ES-I3 (cell line): ENCODE results near the gene GALNT6.

Experiments
- H3K36me3 ChIP-seq: 2 replicates; pipeline ENCODE4 v1.6.1; 2013; ENCODE audit warnings: mild to moderate bottlenecking, low read length, control low read depth, moderate library complexity; ENCODE audit not compliant: insufficient read depth
- H3K4me1 ChIP-seq: 2 replicates; pipeline ENCODE4 v1.6.1; 2013; ENCODE audit warnings: mild to moderate bottlenecking, control low read depth, low read length; ENCODE audit not compliant: insufficient read depth
- H3K9ac ChIP-seq: 2 replicates; pipeline ENCODE4 v1.6.1; 2013; ENCODE audit warnings: low read depth, mild to moderate bottlenecking, low read length, moderate library complexity
- H3K9me3 ChIP-seq: 2 replicates; pipeline ENCODE4 v1.6.1; 2013; ENCODE audit warnings: mild to moderate bottlenecking, low read length, moderate library complexity; ENCODE audit not compliant: control insufficient read depth, insufficient read depth

The GALNT6 gene

DNA sequence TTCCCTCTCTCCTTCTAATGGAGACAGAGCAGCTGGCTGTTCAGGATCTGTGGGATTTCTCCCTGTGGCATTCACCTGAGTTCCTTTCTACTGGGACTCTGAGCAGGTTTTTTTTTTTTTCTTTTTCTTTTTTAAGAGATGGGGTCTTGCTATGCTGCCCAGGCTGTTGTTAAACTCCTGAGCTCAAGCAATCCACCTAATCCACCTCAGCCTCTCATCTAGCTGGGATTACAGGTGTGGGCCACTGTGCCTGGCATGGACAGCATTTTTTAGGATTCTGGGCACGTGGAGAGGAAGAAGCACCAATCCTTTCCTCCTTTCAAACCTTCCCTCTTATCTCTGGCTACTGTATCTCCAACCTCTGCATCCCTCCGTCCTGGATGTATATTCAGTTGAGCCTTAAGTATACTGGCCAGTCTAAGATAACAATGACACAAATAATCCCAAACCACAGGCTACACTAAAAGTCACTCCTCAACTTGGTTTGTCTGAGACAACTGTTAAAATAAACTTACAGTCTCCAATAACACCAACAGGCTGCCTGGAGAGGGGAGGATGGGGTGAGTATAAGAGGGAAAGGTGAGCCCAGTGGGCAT lies 28.4 kb downstream of the GALNT6 start:
- H3K9ac ChIP-seq: no peak overlapping the region
- H3K36me3 ChIP-seq: no peaks in the 10 kb centered on the region; the same call in none of the 2 replicates
- H3K9me3 ChIP-seq: no peaks in the 10 kb centered on the region
- no peaks in the 10 kb centered on the region for H3K4me1 ChIP-seq

DNA sequence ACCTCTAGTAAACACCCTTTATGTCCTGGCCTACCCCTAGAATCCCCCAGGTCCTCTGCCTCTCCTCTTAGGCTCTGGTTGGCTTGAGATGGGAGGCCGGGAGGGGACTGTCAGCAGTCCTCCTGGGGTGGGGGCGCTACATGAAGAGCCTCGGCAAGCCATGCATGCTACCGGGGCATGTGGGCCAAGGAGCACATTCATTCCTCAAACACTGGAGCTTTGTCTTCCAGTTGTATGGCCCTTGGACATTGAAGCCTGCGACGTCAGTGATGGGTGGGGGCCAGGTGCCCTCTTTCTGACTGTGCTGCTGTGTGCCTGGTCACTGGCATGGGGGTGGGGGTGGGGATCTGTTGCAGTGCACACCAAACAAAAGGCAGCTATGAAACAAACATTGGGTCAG lies 28.9 kb downstream of the GALNT6 start:
- H3K36me3 ChIP-seq: peaks cover 1% of the 10 kb centered on the region
- no peaks in the 10 kb centered on the region for H3K9me3 ChIP-seq
- H3K4me1 ChIP-seq: no peaks in the 10 kb centered on the region
- no peak overlapping the region for H3K9ac ChIP-seq

DNA sequence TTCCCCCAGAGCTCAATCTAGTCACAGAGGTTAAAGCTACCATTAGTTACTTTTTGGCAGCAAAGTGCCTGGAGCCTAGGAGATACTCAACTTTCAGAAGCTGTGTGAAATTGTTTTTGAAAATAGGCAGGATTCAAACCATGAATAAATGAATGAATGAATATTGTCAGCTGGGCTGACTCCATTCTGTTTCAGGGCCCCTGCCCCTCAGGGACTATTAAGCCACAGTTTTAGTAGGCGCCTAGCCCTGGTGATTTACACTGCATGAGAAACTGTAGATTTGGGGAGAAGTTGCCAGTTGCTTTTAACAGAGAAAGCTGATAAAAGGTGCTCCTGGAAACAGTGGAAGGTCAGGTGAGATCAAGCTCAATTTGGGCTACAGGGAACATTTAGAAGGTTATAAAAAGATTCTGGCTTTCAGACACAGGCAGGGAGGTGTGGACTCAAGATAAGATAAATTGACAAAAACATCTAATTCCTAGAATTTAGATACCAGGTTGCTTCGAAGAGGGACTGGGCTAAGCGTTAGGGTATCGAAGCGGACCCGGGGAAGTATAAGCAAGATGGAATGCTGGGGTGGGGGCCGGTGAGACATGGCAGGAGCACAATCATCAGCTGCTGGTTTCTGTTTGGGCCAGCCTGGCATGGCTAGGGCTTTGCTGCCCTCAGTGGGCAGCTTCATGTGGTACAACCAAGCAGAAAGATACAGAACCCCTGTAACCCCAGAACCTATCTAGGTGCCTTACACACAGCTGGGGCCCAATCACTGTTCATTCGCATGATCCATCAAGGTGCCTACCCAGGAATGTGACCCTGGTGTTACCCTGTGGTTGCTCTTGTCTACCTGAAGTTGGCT lies 29.8 kb downstream of the GALNT6 start:
- Histone ChIP-seq H3K36me3 (peaks cover 4% of the 10 kb centered on the region), H3K9ac (no peak overlapping the region), H3K4me1 (no peaks in the 10 kb centered on the region), H3K9me3 (no peaks in the 10 kb centered on the region)

DNA sequence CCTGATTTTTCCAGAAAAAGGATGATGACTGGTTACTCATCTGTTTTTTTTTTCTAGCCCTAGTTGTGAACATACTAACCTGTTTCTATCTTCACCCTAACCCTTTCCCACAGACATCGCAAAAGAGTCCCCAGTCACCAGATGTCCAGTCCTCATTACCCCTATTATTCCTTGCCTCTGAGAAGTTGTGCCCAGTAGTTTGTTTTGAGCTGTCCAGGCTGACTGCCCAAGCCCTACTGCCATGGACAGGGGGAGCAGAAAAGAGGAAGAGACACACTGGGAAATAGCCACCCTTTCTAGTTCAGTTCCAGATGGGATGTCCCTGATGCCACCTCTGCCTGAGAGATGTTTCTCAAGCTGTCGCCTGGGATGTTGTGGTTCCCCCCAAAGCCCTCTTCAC lies 30.9 kb downstream of the GALNT6 start:
- no peaks in the 10 kb centered on the region for H3K4me1 ChIP-seq
- H3K36me3 ChIP-seq: peaks cover 4% of the 10 kb centered on the region
- H3K9ac ChIP-seq: no peak overlapping the region
- no peaks in the 10 kb centered on the region for H3K9me3 ChIP-seq

DNA sequence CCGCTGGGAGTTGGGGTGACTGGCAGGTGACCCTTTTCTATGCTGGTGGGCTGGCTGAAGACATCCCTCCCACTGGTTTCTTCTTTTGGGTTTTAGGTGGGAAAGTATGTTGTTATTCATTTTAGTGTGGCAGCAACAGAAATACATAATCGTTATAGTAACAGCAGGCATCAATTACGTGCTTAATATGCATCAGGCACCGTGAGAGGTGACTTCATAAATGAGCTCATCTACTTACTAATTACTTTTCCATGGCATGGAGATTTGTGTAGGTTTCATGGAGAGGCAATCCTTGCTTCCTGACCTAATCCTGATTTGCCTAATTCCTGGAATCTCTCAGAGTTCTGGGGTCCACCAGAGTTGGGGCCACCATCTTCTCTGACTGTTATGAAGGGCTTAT lies 31.4 kb downstream of the GALNT6 start:
- H3K9ac ChIP-seq: no peak overlapping the region
- peaks cover 4% of the 10 kb centered on the region for H3K36me3 ChIP-seq
- H3K9me3 ChIP-seq: no peaks in the 10 kb centered on the region
- H3K4me1 ChIP-seq: no peaks in the 10 kb centered on the region

DNA sequence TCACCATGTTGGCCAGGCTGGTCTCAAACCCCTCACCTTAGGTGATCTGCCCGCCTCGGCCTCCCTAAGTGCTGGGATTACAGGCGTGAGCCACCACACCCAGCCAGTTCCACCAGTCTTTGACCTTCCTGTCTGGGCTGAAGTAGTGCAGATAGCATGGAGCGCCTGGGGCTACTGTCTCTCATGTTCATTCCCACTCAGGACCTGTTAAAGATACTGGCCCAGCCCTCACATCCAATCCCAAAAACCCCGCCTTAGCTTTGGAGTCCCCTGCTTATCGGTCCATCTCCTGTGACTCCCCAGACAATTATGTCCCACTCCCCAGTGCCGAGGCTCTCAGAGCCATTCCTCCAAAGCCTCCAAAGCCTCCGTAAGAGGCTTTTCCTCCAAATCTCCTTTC lies 32.7 kb downstream of the GALNT6 start:
- Histone ChIP-seq H3K36me3 (peaks cover 4% of the 10 kb centered on the region), H3K9me3 (no peaks in the 10 kb centered on the region), H3K4me1 (no peaks in the 10 kb centered on the region), H3K9ac (no peak overlapping the region)

DNA sequence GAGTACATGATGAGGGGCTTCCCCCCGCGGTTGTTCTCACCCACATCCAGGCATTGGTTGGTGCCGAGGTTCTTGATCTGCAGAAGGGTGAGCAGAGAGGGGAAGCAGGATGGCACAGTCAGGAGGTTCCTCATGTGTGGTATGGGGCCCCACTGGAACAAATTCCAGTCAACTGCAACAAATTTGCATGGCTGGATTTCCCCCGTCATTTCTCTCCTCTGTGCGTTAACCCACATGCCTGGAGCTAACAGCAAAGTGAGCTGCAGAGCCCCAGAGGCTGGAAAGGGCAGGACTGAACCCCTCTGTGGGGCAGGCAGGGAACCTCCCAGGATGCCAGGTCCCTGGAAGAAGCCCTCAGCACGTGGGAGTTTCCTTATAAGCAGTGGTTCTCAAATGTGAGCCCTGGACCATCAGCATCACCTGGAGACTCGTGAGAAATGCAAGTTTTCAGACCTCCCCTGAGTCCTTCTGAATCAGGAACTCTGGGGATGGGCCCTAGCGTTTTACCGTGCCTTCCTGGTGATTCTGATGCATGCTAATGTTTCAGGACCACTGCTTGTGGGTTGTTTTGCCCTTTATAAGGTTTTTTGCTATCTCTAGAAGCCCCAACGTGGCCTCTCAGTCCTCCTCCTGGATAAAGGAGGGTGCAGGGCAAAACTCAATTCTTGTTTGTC lies 33.7 kb downstream of the GALNT6 start:
- Histone ChIP-seq H3K36me3 (peaks cover 4% of the 10 kb centered on the region), H3K9ac (no peak overlapping the region), H3K4me1 (no peaks in the 10 kb centered on the region), H3K9me3 (no peaks in the 10 kb centered on the region)

DNA sequence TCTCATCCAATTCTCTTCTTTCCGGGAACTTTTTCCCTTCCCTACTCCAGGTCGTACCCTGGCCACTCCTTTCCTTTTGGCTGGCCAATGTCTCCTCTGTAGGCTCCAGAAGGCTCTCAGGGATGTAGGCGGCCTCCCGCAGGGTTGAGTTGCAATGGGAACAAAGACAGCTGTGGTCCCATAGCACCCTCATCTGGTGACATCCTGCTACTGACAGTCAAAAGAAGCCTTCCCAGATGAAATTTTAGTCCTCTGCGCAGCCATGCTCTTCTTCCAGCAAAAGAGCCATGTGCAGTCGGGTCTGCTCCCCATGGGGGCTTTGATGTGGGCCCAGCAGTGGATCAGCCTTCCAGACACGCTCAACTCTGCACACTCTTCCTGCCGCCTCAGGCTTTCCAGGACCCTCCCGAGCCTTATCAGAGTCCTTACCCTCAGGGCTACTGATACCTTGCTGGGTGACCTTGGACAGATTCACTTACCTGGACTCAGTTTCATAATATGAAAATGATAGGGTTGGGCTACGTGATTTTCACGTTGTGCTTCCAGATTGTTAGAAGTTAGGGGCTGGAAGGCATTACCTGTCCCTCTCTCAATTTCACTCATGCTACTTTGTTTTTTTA lies 39.2 kb downstream of the GALNT6 start:
- H3K9me3 ChIP-seq: no peaks in the 10 kb centered on the region
- H3K36me3 ChIP-seq: no peaks in the 10 kb centered on the region; the same call in 1 of the 2 replicates
- peaks cover 6% of the 10 kb centered on the region for H3K4me1 ChIP-seq
- no peak overlapping the region for H3K9ac ChIP-seq

DNA sequence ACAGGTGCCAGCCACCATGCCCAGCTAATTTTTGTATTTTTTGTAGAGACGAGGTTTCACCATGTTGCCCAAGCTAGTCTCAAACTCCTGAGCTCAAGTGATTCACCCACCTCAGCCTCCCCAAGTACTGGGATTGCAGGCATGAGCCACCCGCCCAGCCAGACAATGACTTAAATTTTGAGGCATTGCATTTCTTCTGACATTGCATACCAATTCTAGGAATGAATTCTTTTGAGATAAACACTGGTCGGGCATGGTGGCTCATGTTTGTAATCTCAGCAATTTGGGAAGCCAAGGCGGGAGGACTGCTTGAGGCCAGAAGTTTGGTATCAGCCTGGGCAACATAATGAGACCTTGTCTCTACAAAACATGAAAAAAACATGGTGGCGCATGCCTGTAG lies 42.2 kb downstream of the GALNT6 start:
- H3K4me1 ChIP-seq: peaks cover 19% of the 10 kb centered on the region
- no peaks in the 10 kb centered on the region for H3K36me3 ChIP-seq
- H3K9ac ChIP-seq: no peak overlapping the region
- no peaks in the 10 kb centered on the region for H3K9me3 ChIP-seq

DNA sequence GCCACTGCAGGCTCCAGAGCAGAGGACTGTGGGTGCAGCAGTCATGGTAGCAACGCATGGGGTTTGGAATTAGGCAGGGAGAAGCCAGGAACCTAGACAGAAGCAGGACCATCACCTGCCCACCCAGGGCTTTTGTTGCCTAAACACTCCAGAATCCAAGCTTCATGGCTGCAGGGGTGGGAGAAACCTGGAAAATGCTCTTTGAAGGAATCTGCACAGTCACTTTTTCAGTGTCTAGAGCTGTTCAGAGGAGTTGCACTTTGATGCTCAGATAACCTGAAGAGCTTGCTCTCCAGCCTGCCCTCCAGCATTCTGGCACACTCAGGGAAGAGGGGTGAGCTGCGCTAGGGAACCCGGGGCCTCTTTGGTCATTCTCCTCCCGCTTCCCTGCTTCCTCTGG lies 43.1 kb downstream of the GALNT6 start:
- peaks cover 22% of the 10 kb centered on the region for H3K4me1 ChIP-seq
- H3K9ac ChIP-seq: no peak overlapping the region
- H3K36me3 ChIP-seq: no peaks in the 10 kb centered on the region
- no peaks in the 10 kb centered on the region for H3K9me3 ChIP-seq

DNA sequence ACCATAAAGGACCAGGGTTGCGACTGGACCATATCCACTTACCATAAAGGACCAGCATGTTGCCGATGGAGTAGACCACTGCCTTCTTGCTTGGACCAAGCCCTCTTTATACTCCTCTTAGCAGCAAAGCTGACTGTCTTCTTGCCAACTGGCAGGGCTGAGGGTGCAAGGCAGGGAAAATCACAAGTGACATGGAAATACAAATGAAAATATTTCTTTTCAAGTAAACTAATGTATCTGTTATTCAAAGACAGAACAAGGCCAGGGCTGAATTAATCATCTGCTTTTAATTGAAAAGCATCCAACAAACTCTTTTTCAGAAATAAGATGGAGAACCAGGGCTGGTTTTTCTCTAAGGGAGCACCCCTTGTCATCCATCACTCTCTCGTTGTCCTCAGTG lies 44.6 kb downstream of the GALNT6 start, which contains the start of gene CELA1:
TSS of gene CELA1 (minus strand) at position 99 of the 400 bp plus-strand sequence. CDS start at position 58, 41 bp downstream.
- no peaks in the 10 kb centered on the region for H3K9me3 ChIP-seq
- H3K4me1 ChIP-seq: peaks cover 22% of the 10 kb centered on the region
- no peak within 1 kb of the TSS for H3K9ac ChIP-seq
- no peaks in the 10 kb centered on the region for H3K36me3 ChIP-seq

DNA sequence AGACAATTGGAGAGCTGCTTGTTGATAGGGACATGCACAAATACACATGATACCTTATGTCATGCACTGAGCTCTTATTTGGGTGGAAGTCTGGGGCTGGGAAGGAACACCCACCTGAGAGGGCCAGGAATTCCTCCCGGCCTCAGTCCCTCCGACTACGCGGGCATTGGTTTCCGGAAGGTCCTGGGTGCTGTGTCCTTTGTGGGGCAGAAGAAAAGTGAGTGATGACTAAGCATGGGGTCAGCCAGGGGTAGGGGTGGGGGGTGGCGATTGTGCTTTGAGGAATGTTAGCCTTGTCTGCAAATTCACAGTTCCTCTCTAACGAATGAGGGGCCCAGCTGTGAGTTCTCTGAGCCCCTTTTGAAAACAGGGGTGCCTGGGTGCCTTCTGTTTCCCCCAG lies 45.5 kb downstream of the GALNT6 start:
- no peaks in the 10 kb centered on the region for H3K36me3 ChIP-seq
- no peaks in the 10 kb centered on the region for H3K9me3 ChIP-seq
- H3K9ac ChIP-seq: no peak overlapping the region
- H3K4me1 ChIP-seq: peaks cover 18% of the 10 kb centered on the region

DNA sequence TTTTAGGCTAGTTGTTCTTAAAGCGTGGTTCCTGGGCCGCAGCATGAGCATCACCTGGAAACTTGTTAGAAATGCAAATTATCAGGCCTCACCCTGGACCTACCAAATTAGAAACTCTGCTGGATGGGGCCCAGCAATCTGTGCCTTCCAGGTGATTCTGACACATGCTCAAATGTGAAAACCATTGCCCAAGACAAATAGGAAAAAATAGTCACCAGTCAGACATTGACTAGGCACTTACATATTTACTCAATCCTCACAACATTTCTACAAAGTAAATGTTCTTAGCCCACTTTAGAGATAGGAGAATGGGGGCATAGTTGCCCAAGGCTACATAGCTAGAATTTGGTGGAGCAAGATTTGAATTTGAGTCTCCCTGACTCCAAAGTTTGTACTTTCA lies 48.0 kb downstream of the GALNT6 start:
- H3K36me3 ChIP-seq: no peaks in the 10 kb centered on the region
- H3K9ac ChIP-seq: no peak overlapping the region
- H3K4me1 ChIP-seq: peaks cover 18% of the 10 kb centered on the region
- H3K9me3 ChIP-seq: no peaks in the 10 kb centered on the region

DNA sequence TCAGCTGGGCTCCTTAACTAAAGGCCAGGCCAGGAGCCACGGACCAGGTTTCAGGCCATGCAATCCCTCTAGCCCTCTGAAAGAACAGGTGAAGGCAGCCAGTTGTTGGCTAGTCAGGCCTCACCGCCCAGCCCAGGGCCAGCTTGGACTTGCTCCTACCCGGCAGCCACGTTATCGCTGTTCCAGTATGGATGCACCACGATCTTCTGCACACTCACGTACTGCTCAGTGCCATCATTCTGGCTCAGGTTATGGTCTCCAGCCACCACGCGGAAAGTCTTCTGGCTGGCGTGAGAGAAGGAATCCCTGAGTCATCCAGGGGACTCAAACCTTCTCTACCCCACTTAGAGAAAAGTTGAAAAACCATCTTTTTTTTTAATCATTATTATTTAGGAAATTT lies 48.8 kb downstream of the GALNT6 start:
- H3K9me3 ChIP-seq: no peaks in the 10 kb centered on the region
- H3K9ac ChIP-seq: no peak overlapping the region
- H3K36me3 ChIP-seq: no peaks in the 10 kb centered on the region
- peaks cover 18% of the 10 kb centered on the region for H3K4me1 ChIP-seq
